PFSK-1 (cell line): ENCODE results near the gene ADAP1.

Source experiments
- FOXP2 ChIP-seq: optimal IDR thresholded peaks from 2 replicates; pipeline ENCODE3; 2011; ENCODE audit warnings: borderline replicate concordance, control low read depth, inconsistent platforms; ENCODE audit not compliant: insufficient read depth; ENCODE audit errors: extremely low read length, extremely low read depth
- POLR2AphosphoS5 ChIP-seq: IDR thresholded peaks from 2 replicates; pipeline ENCODE4 v1.6.1; 2012; ENCODE audit warnings: low read depth, mild to moderate bottlenecking, control low read depth, low read length, moderate library complexity
- REST ChIP-seq, 2 experiments: IDR thresholded peaks; 2 replicates each; pipeline versions ENCODE4 v1.6.1 to v1.8.0; 2011 to 2012; ENCODE audit warnings: low read depth in 2 of 2, low read length in 2 of 2, control low read depth in 1 of 2, inconsistent platforms in 1 of 2, mild to moderate bottlenecking in 1 of 2, moderate library complexity in 1 of 2; ENCODE audit not compliant: insufficient read depth in 1 of 2
- SIN3A ChIP-seq: IDR thresholded peaks from 2 replicates; pipeline ENCODE4 v1.6.1; 2012; ENCODE audit warnings: mild to moderate bottlenecking, low read length, moderate library complexity, borderline replicate concordance; ENCODE audit not compliant: insufficient read depth
- TAF1 ChIP-seq: IDR thresholded peaks from 2 replicates; pipeline ENCODE4 v1.6.1; 2012; ENCODE audit warnings: low read length, control low read depth, borderline replicate concordance; ENCODE audit not compliant: insufficient read depth

ADAP1 gene

GRCh38 chr7:959271-959670 lies 4.8 kb upstream of the ADAP1 start:
- TF ChIP-seq POLR2AphosphoS5 (no peak), REST (IDR thresholded peaks at IDR 0.05; ENCODE audit: insufficient read depth in 1 of 2, low read depth in 2 of 2, low read length in 2 of 2) (no peak), SIN3A (no peak), TAF1 (no peak), FOXP2 (no peak)

DNA sequence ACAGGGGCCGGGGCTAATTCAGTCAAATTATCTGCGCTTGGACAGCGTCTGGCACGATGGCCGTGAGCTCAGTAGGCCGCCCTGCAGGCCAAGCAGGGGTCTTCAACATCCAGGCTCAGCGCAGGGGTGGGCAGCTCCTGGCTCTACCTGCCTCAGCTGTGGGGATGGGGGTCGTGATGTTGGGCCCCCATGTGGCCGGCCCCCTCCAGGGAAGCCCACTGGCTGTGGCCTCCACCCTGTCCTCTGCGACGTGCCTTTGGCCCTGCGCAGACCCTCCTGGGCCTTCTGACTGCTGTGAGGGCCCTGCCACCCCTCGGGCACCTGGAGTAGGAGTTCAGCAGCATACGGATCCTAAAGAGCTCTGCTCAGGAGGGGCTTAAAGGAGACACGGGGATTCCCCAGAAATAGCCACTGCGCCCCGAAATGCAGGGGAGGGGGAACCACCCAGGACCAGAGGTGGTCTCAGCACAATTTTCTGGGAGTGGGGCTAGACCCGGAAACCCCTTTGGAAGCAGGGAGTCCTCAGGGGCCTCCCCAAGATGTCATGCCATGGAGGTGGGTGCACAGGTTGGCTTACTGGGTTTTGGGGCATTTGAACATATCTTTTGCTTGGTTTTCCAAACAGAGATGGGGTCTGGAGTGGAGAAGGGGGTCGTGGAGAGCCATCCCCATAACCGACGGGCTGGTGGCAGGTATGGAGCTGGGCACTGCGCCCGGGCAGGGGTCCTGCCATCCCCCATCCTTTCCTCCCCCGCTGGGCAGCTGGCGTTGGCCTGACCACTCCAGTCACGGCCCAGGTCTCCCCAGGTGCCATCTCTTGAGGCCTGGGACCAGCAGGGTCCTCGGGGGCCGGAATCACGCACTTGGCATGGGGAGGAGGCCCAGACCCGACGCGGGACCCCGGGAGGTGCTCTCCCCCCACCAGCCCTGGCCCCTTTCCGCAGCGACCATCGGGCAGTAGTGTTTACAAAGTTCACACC lies 4.0 kb upstream of the ADAP1 start:
- TF ChIP-seq FOXP2 = no peak
- no peak for TF ChIP-seq SIN3A
- TF ChIP-seq POLR2AphosphoS5 = no peak
- no peak for TF ChIP-seq REST (IDR thresholded peaks at IDR 0.05; ENCODE audit: insufficient read depth in 1 of 2, low read depth in 2 of 2, low read length in 2 of 2)
- no peak for TF ChIP-seq TAF1

DNA sequence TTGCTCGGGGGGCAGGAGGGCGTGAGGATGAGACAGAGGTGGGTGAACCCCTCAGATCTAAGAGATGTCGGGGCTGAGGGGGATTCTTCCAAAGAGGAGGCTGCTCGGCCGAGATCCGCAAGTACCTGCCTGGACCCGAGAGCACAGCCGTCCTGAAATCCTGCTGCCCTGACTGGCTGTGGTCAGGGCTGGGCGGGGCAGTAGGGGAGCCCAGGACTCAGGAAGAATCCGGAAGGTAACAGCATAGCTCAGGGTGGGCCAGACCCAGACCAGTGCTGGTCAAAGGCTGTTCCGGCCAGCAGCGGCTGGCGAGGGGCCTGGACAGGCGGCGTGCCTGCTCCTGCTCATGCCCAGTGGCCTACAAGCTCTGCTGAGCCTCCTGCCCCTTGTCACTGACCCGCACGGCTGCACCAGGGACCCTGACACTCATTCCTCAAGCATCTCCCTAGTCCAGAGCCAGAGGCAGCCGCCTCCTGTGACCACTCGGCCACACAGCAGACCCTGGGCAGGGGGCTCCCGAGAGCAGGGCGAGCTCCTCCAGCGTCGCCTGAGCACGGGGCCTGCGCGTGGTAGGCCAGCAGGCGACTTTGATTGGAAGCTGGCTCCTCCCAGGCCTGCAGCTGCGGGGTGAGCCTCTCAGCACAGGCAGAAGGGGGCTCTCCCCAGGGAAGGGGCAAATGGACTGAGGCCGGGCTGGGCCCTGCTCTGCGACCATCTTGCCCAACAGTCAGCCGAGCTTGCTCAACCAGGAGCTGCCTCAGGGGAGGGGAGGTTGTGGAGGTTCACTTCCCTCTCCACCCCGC lies 3.1 kb upstream of the ADAP1 start:
- TF ChIP-seq POLR2AphosphoS5 (no peak), TAF1 (no peak), REST (IDR thresholded peaks at IDR 0.05; ENCODE audit: insufficient read depth in 1 of 2, low read depth in 2 of 2, low read length in 2 of 2) (no peak), SIN3A (no peak), FOXP2 (no peak)

DNA sequence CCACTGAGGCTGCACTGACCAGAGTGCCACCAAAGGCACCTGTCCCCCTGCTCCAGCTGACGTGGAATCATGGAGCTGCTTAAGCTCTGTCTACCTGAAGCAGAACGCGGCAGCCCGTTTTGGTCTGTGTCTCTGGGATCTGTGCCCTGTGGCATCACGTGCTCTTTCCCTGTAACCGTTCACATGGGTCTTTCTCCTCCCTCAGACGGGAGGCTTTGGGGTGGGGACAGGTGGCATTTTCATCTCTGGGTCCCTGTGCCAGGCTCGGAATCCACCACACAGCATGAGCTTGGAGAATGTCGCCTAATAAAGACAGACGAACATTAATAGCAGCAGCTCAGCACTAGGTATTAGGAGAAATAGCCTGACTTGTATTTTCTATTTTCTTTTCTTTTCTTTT lies 1.6 kb upstream of the ADAP1 start:
- TF ChIP-seq REST (IDR thresholded peaks at IDR 0.05; ENCODE audit: insufficient read depth in 1 of 2, low read depth in 2 of 2, low read length in 2 of 2) = no peak
- TF ChIP-seq POLR2AphosphoS5 = no peak
- TF ChIP-seq TAF1 = no peak
- no peak for TF ChIP-seq SIN3A
- TF ChIP-seq FOXP2 = no peak
